Suppressor macrophage treated with lipopolysaccharide for 1 hour (primary cell): ENCODE measurements around the gene AGA.
A peak's percentile ranks its signal among the peaks of the same experiment; 100 is the strongest.

Experiments
- DNase-seq, 3 donors: peaks; one replicate each; pipeline ENCODE4 v3.0.0-alpha.2; 2020 to 2022

AGA gene

DNA sequence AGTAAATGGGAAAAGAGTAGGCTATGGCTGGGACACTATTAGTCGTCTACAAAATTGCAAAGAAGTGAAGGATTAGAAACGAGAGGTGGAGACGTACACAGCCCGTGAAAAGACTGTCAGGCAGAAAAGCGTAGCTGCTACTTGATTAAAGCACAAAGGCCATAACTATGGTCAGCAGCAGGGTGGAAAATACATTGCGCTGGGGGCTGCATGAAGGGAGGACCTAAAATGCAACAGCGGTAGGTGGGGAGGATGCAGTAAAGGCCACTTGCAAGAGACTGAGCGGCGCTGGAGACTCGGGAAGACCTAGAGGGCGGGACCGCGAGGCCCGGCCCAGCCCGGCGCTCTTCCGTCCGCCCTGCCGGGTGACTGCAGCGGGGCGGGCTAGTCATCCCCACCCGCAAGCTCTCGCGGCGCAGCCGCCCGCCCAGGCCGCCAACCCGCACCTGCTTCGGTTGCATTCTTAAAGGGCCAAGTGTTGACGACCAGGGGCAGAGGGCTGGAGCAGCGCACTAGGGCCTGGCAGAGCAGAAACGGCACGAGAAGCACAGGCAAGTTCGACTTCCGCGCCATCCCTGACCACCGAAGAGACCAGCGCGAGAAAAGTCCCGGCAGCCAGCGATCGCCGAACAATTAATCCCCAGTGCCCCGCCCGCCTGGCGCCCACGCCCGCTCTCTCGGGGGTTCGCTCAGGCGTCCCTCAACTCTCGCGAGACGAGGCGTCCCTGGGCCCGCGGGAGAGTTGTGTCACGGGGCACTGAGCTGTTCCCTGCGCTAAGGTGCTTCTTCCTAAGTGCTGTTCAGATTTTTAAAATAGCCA is at the start of gene AGA:
Gene AGA, minus strand, starts transcription at position 635 of the 820 bp plus-strand sequence. Its CDS starts 62 bp downstream, at position 573.
- DNase-seq, result peak; percentile 99

GRCh38 chr4:177492022-177492421 is 49.8 kb upstream of the AGA start:
- no peak for DNase-seq

DNA sequence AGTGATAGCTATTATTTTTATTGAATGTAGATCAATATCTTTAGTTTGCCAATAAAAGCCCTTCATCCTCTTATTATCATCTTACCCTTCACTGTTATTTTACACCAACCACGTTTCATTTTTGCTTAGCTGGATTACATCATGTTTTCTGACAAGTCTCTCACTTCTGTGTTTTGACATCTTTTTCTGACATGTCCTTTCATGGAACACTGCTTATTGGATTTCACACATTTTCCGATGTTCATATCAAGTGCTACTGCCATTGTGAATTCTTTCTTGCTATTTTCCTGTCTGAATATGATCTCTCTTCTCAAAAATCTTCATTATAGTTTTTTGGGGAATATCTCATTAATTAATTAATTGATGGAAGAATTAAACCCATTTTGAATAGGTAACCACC is 48.5 kb upstream of the AGA start:
- no peak for DNase-seq

- DNase-seq, result peak; percentile 5 to 19 (median 16)
These were observed 47.4 kb upstream of the AGA start for GRCh38 chr4:177489471-177490246.

DNA sequence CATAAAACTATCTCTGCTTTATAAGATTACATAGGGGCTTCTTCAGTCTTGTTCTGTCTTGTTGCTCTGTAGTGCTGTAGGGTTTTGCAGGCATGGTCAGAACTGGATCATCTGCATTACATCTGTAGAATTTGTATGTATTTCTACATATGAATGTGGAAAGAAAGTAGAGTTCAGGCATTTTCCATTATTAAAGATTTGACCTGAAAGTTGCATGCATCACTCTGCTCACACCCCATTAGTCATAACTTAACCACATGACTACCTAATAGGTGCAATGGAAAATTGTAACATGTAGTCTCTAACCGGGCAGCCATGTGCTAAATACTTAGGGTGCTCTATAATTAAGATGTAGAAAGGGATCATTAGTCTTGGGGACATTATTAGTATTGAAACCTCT is 45.7 kb upstream of the AGA start:
- no peak for DNase-seq

- DNase-seq, result no peak
These were observed 43.3 kb upstream of the AGA start for GRCh38 chr4:177485528-177485927.

GRCh38 chr4:177484613-177485021 is 42.4 kb upstream of the AGA start:
- no peak for DNase-seq

GRCh38 chr4:177483760-177484159 is 41.5 kb upstream of the AGA start:
- DNase-seq, result no peak

- DNase-seq, result peak in 2 of 3 donors; percentile 1 to 20
These were observed 41.0 kb upstream of the AGA start for GRCh38 chr4:177483271-177483670.

DNA sequence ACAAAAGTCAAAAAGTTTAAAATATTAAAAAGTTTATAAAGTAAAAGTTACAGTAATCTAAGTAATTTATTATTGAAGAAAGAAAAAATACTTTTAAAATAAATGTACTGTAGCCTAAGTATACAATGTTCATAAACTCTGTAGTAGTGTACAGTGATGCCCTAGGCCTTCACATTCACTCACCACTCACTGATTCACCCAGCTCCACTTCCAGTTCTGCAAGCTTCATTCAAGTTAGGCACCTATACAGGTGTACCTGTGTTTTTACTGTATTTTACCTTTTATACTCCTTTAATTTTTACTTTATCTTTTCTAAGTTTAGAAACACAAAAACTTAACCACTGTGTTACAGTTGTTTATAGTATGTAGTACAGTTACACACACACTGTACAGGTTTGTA is 40.1 kb upstream of the AGA start:
- DNase-seq, result no peak

- DNase-seq, result no peak
These were observed 38.6 kb upstream of the AGA start for GRCh38 chr4:177480795-177481194.

DNA sequence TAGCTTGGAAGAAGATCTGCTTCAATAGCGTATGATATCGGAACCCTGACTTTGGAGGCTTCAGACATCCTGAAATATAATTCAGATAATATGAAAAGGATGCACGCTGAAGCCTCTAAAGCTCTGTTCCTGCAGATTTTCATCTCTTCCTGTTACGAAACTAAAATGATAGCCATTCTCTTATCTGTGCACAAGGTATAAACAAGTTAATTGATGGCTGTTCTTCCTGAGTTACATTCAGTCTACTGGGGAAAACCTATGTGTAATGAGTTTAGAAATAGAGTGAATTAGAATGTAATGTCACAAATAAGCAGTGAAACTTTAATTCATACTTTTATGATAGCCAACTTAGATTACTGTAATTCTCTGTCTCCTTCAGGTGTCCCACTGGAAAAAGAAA is 36.8 kb upstream of the AGA start:
- DNase-seq, result no peak

- DNase-seq, result no peak
These were observed 36.3 kb upstream of the AGA start for GRCh38 chr4:177478496-177478895.

DNA sequence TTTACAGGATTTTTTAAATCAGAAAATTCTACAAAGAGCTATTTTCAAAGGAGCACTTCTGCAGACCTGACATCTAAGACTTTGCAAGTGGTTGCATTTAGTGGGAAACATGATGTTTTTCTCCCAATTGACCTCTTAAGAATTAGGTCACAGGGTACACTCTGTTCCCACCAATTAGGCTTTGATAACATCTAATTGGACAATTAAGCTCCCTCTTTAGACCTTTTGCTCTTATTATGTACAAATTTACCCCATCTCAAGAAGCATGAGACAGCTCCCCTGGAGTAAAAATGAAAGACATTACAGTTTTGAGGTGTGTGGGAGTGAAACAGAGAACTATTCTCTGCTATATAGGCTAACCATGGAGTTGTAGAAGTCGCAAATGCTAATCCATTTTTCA is 31.8 kb upstream of the AGA start:
- no peak for DNase-seq

DNA sequence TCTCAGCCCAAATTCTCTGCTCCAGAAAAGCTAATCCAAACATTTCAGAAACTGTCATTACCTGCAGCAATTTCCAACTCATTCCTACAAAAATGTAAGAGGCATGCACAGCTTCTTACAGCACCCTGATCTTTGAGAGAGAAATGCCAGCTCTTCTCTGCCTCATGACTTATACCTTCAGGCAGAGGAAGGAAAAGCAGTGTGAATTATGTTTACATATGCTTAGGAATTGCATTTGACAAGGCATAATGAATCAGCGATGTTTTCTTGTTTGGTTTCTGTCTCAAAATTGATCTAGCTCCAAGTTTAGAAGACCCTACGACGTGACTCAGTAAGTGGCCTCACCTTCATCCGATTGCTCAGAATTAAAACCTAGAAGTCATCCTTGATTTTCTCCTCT is 21.8 kb upstream of the AGA start:
- no peak for DNase-seq

- DNase-seq, result no peak
These were observed 19.4 kb upstream of the AGA start for GRCh38 chr4:177461606-177462005.

- DNase-seq, result no peak
These were observed 18.2 kb upstream of the AGA start for GRCh38 chr4:177460460-177460859.

DNA sequence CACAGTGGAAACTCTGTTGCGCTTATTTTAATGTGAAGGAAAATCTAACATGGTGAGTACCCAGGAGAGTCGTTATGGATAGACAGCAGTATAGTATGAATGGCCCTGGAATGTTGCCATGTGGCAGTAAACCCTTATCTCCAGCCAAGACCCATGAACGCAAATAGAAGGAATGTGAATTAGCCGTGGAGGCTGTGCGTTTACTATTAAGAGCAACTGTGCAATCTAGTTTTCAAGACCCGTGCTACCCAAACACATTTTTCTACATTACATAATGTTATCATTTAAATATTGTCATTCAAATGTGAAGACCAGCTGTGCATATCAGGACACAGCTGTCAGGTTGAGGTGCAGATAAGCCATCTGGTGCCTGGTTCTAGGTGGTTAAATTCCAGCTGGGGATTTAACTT is 13.3 kb upstream of the AGA start:
- no peak for DNase-seq

DNA sequence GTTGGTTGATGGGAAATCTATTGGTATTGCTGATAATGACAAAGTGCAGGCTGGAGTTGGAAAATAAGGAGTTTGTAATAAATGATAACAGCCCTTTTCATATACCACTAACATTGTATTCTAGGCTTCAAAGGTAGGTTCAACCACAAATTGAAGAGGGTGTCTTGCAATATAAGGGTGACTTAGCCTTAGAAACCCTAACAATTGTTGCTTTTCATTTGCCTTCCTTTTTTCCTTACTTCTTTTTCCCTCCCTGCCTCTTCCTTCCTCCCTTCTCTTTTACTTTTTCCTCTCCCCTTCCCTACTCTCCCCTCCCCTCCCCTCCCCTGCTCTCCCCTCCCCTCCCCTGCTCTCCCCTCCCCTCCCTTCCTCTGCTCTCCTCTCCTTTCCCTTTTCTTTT is 10.9 kb upstream of the AGA start:
- DNase-seq, result no peak

DNA sequence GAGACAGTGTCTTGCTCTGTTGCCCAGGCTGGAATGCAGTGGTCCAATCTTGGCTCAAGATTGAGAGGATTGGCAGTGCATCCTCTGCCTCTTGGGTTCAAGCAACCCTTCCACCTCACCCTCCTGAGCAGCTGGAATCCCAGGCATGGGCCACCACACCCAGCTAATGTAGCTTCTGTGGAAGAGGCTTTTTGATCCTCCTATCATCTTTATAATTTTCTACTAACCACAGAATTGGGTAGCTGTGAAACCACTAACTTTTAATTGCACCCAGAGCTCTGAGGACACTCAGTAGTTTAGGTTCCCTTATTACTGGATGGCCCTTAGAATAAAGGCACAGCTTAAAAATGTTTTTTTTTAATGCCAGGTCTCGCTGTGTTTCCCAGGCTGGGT is 8.9 kb upstream of the AGA start:
- no peak for DNase-seq

GRCh38 chr4:177450426-177451107 is 8.3 kb upstream of the AGA start:
- DNase-seq, result peak in 1 of 3 donors; percentile 11

- DNase-seq, result no peak
These were observed 6.6 kb upstream of the AGA start for GRCh38 chr4:177448850-177449249.

GRCh38 chr4:177447417-177448004 is 5.3 kb upstream of the AGA start:
- DNase-seq, result no peak
